Esophagus squamous epithelium (tissue), 5 donors: Measurements from ENCODE around the gene TBCK. TPM values are rescaled to one million over a fixed set of nuclear protein-coding genes. Genes with fewer than 3 reads are reported as not detected.
"Not testable (repeated sequence)": the region's sequence is repeated elsewhere in the genome, so short reads cannot be mapped to it uniquely, and the experiment has no call there.

Experiments
- DNase-seq: peaks from one replicate; lab custom pipeline; 2025; lab: John Stamatoyannopoulos, UW
- H3K27ac ChIP-seq, 4 donors: fragments of 200-600 bp; sonication (generic); one replicate each; pipeline ENCODE4 v1.5.1; 2016 to 2019; ENCODE audit warnings: mild to moderate bottlenecking in 1 of 4
- H3K27me3 ChIP-seq, 4 donors: fragments of 200-600 bp; sonication (generic); 1 replicate in 3 of 4; 2 replicates in 1 of 4; pipeline versions ENCODE4 v1.5.1 to v1.6.0; 2017 to 2021; ENCODE audit warnings: antibody characterized with exemption in 1 of 4
- H3K36me3 ChIP-seq, 3 donors: fragments of 200-600 bp; sonication (generic); one replicate each; pipeline ENCODE4 v1.5.1; 2016 to 2019
- H3K4me1 ChIP-seq, 3 donors: fragments of 200-600 bp; sonication (generic); one replicate each; pipeline ENCODE4 v1.5.1; 2017 to 2019
- H3K4me3 ChIP-seq, 4 donors: fragments of 200-600 bp; sonication (generic); 1 replicate in 3 of 4; 2 replicates in 1 of 4; pipeline ENCODE4 v1.5.1; 2016 to 2019; ENCODE audit warnings: mild to moderate bottlenecking in 2 of 4, moderate library complexity in 1 of 4
- H3K9me3 ChIP-seq, 3 donors: fragments of 200-600 bp; sonication (generic); one replicate each; pipeline ENCODE4 v1.5.1; 2016 to 2019
- CTCF ChIP-seq, 6 experiments: fragments of 450-650 bp in 4 of 6; fragments of 200-600 bp in 2 of 6; sonication (generic) in 2 of 6; IDR thresholded peaks; one replicate each; pipeline ENCODE4 v1.5.1; 2016 to 2019; ENCODE audit warnings: antibody characterized with exemption in 6 of 6, mild to moderate bottlenecking in 4 of 6, moderate library complexity in 4 of 6
- POLR2A ChIP-seq, 4 donors: fragments of 450-650 bp; IDR thresholded peaks; one replicate each; pipeline ENCODE4 v1.6.1; 2017; ENCODE audit warnings: antibody characterized with exemption in 4 of 4, mild to moderate bottlenecking in 4 of 4, moderate library complexity in 3 of 4
- WGBS, 2 donors: methylation state at CpG; one replicate each; pipeline ENCODE4 v1.1.5; 2018; 5-methylcytosine and 5-hydroxymethylcytosine counted together
- intact Hi-C: fragments of 100-400 bp; cut with DNase I; formaldehyde crosslinking; loops from one replicate; pipeline ENCODE4 v1.15.0; 2022
- total RNA-seq, 4 donors: library from RNA; depleted of rRNA; stranded (reverse); fragments of >200 nt; gene quantifications; one replicate each; pipeline ENCODE4 v1.1.0, GENCODE V29; 2016
- donor health status: DM: yes; HTN: yes; CAD: no.

The TBCK gene
- total RNA-seq, 4 donors from 2014 or later = 14.2 to 29.8 (median 16.9) TPM

GRCh38 chr4:106116025-106116424 lies 200.0 kb downstream of the TBCK start:
- 98 to 100% methylated on average over 2 of the region's 2 CpGs for WGBS, 2 donors
- Histone ChIP-seq H3K4me1 (no peaks in the 10 kb centered on the region), H3K27me3 (no peaks in the 10 kb centered on the region), H3K9me3 (peaks cover 0 to 17% (median 5%) of the 10 kb centered on the region in 3 donors), H3K4me3 (no peak overlapping the region), H3K36me3 (peaks cover 0 to 60% (median 0%) of the 10 kb centered on the region in 3 donors), H3K27ac (no peak overlapping the region)
- DNase-seq = no peak
- intact Hi-C loops = no loop called here
- TF ChIP-seq POLR2A (IDR thresholded peaks at IDR 0.05) (no peak), CTCF (IDR thresholded peaks at IDR 0.05) (no peak)

GRCh38 chr4:106114270-106114669 lies 201.7 kb downstream of the TBCK start:
- H3K9me3 ChIP-seq = peaks cover 0 to 34% (median 21%) of the 10 kb centered on the region in 3 donors
- no peaks in the 10 kb centered on the region for H3K4me1 ChIP-seq
- 88 to 91% methylated on average over 8 of the region's 8 CpGs for WGBS, 2 donors
- H3K27me3 ChIP-seq = no peaks in the 10 kb centered on the region
- H3K36me3 ChIP-seq = peaks cover 0 to 77% (median 5%) of the 10 kb centered on the region in 3 donors
- TF ChIP-seq CTCF (IDR thresholded peaks at IDR 0.05) (no peak), POLR2A (IDR thresholded peaks at IDR 0.05) (no peak)
- intact Hi-C loops = no loop called here
- H3K27ac ChIP-seq = no peak overlapping the region
- no peak overlapping the region for H3K4me3 ChIP-seq
- DNase-seq = no peak

GRCh38 chr4:106111778-106112469 lies 204.1 kb downstream of the TBCK start:
- H3K27me3 ChIP-seq, intact Hi-C loops, H3K27ac ChIP-seq, DNase-seq, H3K4me1 ChIP-seq, H3K4me3 ChIP-seq: not testable (repeated sequence)
- Histone ChIP-seq H3K36me3 (peaks cover 0 to 87% (median 5%) of the 10 kb centered on the region in 3 donors), H3K9me3 (peaks cover 0 to 37% (median 22%) of the 10 kb centered on the region in 3 donors)
- WGBS, 2 donors = 97 to 100% methylated on average over 2 of the region's 2 CpGs

GRCh38 chr4:106109929-106110328 lies 206.1 kb downstream of the TBCK start:
- Histone ChIP-seq H3K27me3 (no peaks in the 10 kb centered on the region), H3K9me3 (peaks cover 0 to 37% (median 22%) of the 10 kb centered on the region in 3 donors), H3K4me3 (no peak overlapping the region), H3K36me3 (peaks cover 0 to 86% (median 5%) of the 10 kb centered on the region in 3 donors), H3K4me1 (no peaks in the 10 kb centered on the region), H3K27ac (no peak overlapping the region)
- TF ChIP-seq CTCF (IDR thresholded peaks at IDR 0.05) = no peak
- no peak for TF ChIP-seq POLR2A (IDR thresholded peaks at IDR 0.05)
- intact Hi-C loops = no loop called here
- DNase-seq = no peak
- 92 to 96% methylated on average over 6 of the region's 6 CpGs for WGBS, 2 donors

- Histone ChIP-seq H3K36me3 (peaks cover 0 to 64% (median 5%) of the 10 kb centered on the region in 3 donors), H3K9me3 (peaks cover 0 to 18% (median 16%) of the 10 kb centered on the region in 3 donors), H3K4me3 (no peak overlapping the region), H3K4me1 (no peaks in the 10 kb centered on the region), H3K27me3 (no peaks in the 10 kb centered on the region), H3K27ac (no peak overlapping the region)
- WGBS, 2 donors = 93 to 95% methylated on average over 2 to 4 of the region's 4 CpGs
- TF ChIP-seq POLR2A (IDR thresholded peaks at IDR 0.05) = no peak
- TF ChIP-seq CTCF (IDR thresholded peaks at IDR 0.05) = no peak
- intact Hi-C loops = no loop called here
- no peak for DNase-seq
These were observed 210.3 kb downstream of the TBCK start for GRCh38 chr4:106105697-106106096.
